HFFc6 (cell line): Measurements from ENCODE around the gene STING1. TPM values are rescaled to one million over a fixed set of nuclear protein-coding genes. Genes with fewer than 3 reads are reported as not detected.

Experiments used
- DNase-seq: peaks from one replicate; pipeline ENCODE4 v3.0.0-alpha.2; 2018
- H3K27ac Mint-ChIP-seq: 2 replicates; pipeline ENCODE4 v1.8.0; 2020; ENCODE audit warnings: mild to moderate bottlenecking, mixed read lengths
- H3K27me3 Mint-ChIP-seq: 2 replicates; pipeline ENCODE4 v1.8.0; 2021; ENCODE audit warnings: mild to moderate bottlenecking, moderate library complexity, mixed read lengths; ENCODE audit not compliant: insufficient read depth
- H3K36me3 Mint-ChIP-seq: 2 replicates; pipeline ENCODE4 v1.8.0; 2021; ENCODE audit warnings: low read depth, mixed read lengths
- H3K4me1 Mint-ChIP-seq: 2 replicates; pipeline ENCODE4 v1.8.0; 2020; ENCODE audit warnings: low read depth, mixed read lengths
- H3K4me3 Mint-ChIP-seq: 2 replicates; pipeline ENCODE4 v1.8.0; 2020; ENCODE audit warnings: mild to moderate bottlenecking, moderate library complexity, mixed read lengths
- H3K9me3 Mint-ChIP-seq: 2 replicates; pipeline ENCODE4 v1.8.0; 2020; ENCODE audit warnings: mild to moderate bottlenecking, mixed read lengths
- total RNA-seq, 6 experiments: library from RNA; stranded (reverse); fragmentation: NEBNext Ultra II Directional; extraction: Animal tissue kit (Norgen Biotek cat#: 25700); gene quantifications; 2 replicates in 1 of 6; 3 replicates in 5 of 6; pipeline ENCODE4 v1.2.3, GENCODE V29; 2021
- TF ChIP-seq, protein P1 (sequence below): fragments of 200-600 bp; sonication (generic); IDR thresholded peaks from 2 replicates; pipeline ENCODE4 v1.5.0; 2021; ENCODE audit warnings: antibody characterized with exemption, mild to moderate bottlenecking

The STING1 gene
- total RNA-seq, 6 experiments from 2014 or later = 68.8 to 99.6 (median 87.9) TPM

- Mint-ChIP-seq H3K27ac (no peak overlapping the region), H3K36me3 (no peaks in the 10 kb centered on the region), H3K4me3 (no peak overlapping the region), H3K9me3 (no peaks in the 10 kb centered on the region), H3K4me1 (no peaks in the 10 kb centered on the region), H3K27me3 (no peaks in the 10 kb centered on the region; the same call in 1 of the 2 replicates)
- no peak for DNase-seq
- TF ChIP-seq, protein P1, sequence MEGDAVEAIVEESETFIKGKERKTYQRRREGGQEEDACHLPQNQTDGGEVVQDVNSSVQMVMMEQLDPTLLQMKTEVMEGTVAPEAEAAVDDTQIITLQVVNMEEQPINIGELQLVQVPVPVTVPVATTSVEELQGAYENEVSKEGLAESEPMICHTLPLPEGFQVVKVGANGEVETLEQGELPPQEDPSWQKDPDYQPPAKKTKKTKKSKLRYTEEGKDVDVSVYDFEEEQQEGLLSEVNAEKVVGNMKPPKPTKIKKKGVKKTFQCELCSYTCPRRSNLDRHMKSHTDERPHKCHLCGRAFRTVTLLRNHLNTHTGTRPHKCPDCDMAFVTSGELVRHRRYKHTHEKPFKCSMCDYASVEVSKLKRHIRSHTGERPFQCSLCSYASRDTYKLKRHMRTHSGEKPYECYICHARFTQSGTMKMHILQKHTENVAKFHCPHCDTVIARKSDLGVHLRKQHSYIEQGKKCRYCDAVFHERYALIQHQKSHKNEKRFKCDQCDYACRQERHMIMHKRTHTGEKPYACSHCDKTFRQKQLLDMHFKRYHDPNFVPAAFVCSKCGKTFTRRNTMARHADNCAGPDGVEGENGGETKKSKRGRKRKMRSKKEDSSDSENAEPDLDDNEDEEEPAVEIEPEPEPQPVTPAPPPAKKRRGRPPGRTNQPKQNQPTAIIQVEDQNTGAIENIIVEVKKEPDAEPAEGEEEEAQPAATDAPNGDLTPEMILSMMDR = no peak
Observed at GRCh38 chr5:139524940-139525585, 42.5 kb upstream of the STING1 start.

GRCh38 chr5:139524446-139524845 lies 41.9 kb upstream of the STING1 start:
- DNase-seq = no peak
- Mint-ChIP-seq H3K27ac (no peak overlapping the region), H3K9me3 (no peaks in the 10 kb centered on the region), H3K36me3 (no peaks in the 10 kb centered on the region), H3K4me3 (no peak overlapping the region), H3K27me3 (no peaks in the 10 kb centered on the region; the same call in 1 of the 2 replicates), H3K4me1 (no peaks in the 10 kb centered on the region)
- TF ChIP-seq, protein P1 = no peak

DNA sequence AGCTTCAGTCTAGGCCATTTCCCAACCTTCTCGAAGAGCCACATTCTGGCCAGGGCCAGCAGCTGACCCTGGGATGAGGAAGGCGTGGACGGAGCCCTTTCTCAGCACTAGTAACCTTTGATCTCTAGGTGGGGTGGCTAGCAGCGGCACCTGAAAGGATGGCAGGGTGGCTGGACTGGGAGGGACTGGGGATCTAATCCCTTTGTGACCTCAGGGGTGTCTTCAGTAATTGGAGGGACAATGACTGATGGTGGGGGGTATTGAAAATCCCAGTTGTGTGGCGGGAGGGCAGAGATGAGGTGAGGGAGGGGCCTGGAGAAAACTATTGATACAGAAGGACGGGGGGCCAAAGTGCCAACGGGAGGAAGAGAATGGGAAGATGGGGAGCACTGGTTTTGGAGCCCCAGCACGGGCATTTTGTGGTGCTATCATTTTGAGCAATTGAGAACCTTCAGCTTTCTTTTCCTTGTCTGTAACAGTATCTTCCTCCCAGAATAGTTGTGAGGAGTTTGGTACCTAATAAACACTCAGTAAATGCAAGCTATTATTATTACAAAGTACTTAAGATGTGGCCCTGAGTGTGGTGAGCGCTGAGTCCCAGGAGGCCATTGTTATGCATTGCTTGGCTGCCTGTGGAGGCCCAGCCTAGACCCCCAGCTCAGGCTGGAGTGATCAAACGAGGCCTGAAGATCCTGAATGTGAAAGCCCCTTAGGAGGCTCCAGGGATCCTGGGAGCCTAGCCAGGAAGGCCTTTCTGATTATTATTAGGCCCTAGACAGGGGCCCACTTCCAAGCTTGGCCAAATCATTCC lies 41.3 kb upstream of the STING1 start:
- DNase-seq = no peak
- H3K27ac Mint-ChIP-seq = no peak overlapping the region

DNA sequence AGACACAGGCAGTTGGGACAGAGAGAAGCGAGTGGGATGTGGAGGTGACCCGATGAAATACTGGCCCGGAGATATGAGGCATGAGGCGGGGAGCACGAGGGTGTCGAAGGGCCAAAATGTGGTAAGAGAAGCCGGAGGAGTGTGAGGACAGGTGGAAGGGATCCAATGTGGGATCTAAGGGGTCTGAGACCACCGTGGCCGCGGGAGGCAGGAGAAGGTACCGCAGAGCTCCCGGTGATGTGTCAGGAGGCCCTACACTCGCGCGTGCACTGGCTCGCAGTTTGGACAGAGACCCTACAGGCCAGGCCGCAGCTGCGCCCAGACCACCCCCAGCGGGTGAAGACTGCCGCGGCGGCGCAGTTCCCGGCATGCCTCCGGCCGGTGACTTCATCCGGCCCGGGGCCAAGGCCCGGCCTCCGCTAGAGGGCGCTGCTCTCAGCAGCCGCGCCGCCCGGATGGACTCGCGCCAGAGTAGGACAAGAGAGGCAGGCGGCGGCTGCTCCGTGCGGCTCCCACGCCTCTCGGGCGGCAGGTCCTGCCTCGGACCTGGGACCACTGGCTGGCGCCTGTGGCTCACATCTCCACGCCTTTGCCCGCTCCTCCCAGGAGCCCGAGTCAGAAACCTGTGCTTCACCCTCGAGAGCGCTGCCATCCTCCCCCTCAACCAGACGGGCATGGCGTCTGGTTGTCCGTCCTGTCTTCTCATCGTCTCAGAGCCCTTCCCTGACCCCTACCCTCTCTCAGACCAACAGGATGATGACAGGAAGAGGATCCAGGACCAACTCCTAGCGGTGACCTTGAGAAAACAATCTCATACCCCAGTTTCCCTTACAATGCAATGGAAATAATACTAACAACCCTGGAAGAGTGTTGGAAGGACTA lies 35.4 kb upstream of the STING1 start:
- Mint-ChIP-seq H3K9me3 (no peaks in the 10 kb centered on the region), H3K4me3 (peak overlapping the region; percentile 90)

More for the DNA sequence above, 41.3 kb upstream of the STING1 start:
- Mint-ChIP-seq H3K27me3 (no peaks in the 10 kb centered on the region; the same call in 1 of the 2 replicates), H3K9me3 (no peaks in the 10 kb centered on the region), H3K4me3 (no peak overlapping the region), H3K36me3 (no peaks in the 10 kb centered on the region), H3K4me1 (peaks cover 4% of the 10 kb centered on the region)
- TF ChIP-seq, protein P1 = no peak

DNA sequence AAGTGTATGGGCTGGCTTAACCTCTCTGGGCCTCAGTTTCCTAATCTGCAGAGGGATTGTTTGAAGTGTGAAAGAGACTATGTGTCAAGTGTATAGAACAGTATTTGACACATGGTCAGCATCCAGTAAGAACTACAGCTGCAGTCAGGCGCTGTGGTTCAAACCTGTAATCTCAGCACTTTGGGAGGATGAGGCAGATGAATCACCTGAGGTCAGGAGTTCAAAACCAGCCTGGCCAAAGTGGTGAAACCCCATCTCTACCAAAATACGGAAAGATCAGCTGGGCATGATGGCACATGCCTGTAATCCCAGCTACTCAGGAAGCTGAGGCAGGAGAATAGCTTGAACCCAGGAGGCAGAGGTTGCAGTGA lies 31.9 kb upstream of the STING1 start:
- no peaks in the 10 kb centered on the region for H3K9me3 Mint-ChIP-seq
- H3K4me3 Mint-ChIP-seq = no peak overlapping the region
- peaks cover 37% of the 10 kb centered on the region for H3K4me1 Mint-ChIP-seq
- H3K36me3 Mint-ChIP-seq = peaks cover 6% of the 10 kb centered on the region; the same call in 1 of the 2 replicates
- TF ChIP-seq, protein P1 = no peak
- H3K27ac Mint-ChIP-seq = no peak overlapping the region
- no peak for DNase-seq
- peaks cover 4% of the 10 kb centered on the region; the same call in 1 of the 2 replicates for H3K27me3 Mint-ChIP-seq

More for the DNA sequence above, 35.4 kb upstream of the STING1 start:
- peak overlapping the region; percentile 87 for H3K27ac Mint-ChIP-seq
- H3K36me3 Mint-ChIP-seq = no peaks in the 10 kb centered on the region
- peak; percentile 78 for DNase-seq
- H3K27me3 Mint-ChIP-seq = 0 out of 2 replicates have a peak, but pooled peaks cover 2% of the 10 kb centered on the region
- peaks cover 34% of the 10 kb centered on the region for H3K4me1 Mint-ChIP-seq
- TF ChIP-seq, protein P1 = peak; percentile 100
